Midbrain (tissue), 1 donor: ENCODE results near the gene SCGB3A1.

Source experiments
- DNase-seq: peaks from one replicate; lab custom pipeline; 2025; lab: John Stamatoyannopoulos, UW

SCGB3A1 gene

DNA sequence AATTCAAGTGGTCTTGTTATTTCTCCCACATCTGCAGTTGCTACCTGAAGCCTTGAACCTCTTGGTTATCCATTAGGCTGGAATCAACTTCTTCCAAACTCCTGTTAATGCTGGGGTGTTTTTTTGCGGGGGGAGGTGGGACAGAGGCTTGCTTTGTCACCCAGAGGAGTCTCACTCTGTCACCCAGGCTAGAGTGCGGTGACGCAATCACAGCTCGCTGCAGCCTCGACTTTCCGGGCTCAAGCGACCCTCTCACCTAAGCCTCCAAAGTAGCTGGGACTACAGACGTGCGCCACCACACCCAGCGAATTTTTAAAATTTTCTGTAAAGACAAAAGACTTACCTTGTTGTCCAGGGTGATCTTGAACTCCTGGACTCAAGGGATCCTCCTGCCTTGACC is 4.4 kb downstream of the SCGB3A1 start:
- DNase-seq: no peak

DNA sequence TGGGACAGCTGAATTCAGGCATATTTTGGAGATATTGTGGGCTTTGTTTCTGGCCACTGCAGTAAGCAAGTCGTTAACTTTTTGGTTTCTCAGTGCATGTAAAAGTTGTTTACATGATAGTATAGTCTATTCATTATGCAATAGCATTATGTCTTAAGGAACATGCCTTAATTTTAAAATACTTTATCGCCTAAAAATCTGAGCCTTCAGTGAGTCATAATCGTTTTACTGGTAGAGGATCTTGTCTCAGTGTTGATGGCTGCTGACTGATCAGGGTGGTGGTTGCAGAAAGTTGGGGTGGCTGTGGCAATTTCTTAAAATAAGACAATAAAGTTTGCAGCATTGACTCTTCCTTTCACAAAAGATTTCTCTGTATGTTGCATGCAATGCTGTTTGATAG is 5.1 kb downstream of the SCGB3A1 start:
- DNase-seq: no peak

DNA sequence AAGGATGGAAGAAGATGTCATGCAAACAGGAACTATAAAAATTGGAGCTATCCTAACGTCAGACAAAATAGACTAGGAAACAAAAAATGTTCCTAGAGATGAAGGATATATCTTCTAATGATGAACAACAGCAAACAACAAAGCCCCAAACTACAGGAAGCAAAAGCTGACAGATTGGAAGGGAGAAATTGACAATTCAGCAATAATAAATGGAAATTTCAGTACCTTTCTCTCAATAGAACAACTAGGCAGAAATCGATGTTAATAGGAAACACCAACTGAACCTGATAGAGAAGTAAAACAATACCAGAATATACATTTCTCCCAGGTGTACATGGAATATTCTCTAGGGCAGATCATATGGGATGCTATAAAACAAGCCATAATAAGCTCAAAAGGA is 7.6 kb downstream of the SCGB3A1 start:
- DNase-seq: no peak

DNA sequence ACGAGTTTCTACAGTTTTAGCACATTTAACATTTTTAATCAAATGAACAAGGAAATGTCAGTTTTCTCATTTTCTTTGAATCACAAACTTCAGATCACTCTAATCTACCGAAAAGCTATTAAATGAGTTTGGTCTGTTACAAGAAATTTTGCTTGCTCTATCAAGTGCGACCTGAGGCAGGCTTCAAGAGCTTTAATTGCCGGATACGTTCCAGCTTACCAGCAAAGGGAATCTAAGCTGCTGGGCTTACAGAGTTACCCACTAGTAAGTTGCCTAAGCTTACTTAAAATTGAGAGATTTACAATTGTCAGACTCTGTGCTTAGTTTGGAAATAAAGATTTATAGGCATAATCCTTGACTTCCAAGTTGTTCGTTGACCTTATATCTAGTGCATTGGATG is 10.6 kb downstream of the SCGB3A1 start:
- no peak for DNase-seq

DNA sequence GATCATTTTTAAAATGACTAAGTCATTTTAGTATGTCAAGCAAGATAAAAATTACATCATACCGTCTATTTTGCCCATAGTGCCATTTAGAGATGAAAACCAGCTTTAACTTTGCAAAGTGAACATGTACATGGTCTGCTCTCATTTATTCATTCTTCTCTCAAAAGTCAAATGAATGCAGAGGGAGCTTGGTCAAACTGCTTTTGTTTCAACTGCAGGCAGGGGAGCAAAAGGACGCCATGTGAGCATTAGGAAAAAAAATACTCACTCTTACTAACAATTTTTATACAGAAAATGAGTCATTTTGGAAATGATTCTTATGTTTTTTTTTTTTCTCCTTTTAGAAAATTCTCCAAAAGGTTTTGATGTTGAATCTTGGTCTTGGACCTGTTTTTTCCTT is 15.7 kb downstream of the SCGB3A1 start:
- no peak for DNase-seq

DNA sequence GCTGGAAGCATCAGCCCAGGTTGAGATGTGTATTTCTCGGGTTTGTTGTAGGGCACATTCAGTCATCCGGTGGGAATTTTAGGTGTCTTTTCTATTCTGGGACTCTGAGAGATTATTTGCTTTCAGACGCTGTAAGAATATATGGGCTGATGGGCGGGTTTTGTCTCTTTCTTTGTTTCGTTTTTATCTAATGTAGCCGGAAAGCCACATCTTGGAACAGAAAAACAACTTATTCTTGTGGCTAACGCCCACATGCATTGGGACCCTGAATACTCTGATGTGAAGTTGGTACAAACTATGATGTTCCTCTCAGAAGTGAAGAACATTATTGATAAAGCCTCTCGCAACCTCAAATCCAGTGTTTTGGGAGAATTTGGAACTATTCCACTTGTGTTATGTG is 22.4 kb downstream of the SCGB3A1 start:
- no peak for DNase-seq

DNA sequence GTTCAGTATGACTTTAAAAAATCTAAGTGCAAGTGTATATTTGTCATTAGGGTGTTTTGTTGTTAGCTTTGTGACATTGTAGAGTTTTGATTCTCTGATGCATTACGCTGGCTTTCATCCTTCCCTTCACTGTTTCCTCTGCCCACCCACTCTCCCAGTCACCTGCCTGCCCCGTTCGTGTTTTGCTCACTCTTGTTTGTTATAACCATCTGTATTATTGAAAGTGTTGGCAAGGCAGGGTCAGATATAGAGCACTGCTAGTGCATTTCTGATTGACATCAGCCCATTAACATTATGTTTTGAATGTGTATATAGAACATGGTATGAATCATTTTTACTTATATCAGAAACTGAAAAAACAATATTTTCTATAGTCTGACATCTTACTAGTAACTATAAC is 27.3 kb downstream of the SCGB3A1 start:
- no peak for DNase-seq

DNA sequence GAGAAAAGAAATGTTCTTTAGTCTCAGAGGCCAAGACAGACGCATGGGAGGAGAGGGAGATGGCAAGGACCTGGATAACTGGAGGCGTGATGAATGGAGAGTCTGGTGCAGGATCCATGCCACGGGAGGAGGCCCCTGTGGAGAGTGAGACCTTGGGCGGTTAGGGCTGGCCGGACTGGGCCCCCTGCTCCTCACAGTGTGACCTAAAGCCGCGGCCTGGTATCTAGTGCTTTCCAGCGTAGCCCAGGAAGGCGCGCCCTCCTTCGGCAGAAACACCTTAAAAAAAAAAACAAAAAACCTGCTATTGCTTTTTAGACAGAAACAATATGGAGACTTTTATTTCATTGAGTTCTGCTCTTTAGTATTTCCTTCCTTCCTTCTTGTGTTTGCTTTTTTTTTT is 33.1 kb downstream of the SCGB3A1 start:
- DNase-seq: no peak

DNA sequence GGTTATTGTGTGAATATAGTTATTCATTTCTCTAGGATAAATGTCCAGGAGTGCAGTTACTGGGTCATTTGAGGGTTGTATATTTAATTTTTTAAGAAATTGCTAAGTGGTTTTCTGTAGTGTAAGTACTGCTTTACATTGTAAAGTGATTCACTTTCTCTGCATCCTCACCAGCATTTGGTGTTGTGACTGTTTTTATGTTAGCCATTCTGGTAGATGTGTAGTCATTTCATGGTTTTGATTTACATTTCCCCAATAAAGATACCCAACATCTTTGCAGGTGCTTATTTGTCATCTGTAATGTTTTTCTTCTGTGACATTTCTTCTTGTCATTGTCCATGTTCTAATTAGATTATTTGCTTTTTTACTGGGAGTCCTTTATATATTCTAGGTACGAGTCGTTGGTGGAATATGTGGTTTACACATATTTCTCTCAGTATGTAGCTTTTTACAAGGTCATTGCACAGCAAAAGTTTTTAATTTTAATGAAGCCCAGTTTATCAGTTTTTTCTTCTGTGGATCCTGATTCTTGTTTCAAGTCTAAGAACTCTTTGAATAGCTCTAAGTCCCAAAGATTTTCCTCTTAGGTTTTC is 34.0 kb downstream of the SCGB3A1 start:
- DNase-seq: no peak

DNA sequence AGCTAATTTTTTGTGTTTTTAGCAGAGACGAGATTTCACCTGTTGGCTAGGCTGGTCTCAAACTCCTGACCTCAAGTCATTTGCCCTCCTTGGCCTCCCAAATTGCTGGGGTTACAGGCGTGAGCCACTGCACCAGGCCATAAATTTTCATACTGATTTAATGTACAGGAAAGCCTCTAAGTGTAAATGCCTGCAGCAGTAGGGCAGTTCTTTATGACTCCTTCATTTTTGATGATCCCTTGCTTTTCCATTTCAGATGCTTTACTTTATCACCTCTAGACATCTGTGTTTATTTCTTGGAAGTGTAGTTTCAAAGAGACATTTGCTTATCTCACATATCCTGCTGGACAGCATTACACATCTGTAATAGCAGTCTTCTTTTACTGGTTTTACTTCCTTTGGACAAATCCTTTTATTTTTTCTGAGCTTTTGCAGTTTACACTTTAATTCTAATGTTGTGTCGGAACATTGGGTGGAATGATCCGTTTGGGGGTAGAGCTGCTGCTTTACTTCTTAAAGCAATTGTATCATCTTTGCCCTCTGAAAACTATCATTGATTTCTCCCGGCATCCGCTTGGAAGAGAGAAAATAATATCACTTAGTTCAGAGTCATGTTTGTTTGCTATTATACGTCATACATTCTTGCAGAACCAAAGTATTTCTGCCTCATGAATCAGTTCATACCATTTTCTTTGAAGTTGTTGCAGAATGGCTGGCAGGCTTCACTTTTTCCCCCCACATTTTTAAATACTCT is 36.0 kb downstream of the SCGB3A1 start:
- no peak for DNase-seq

DNA sequence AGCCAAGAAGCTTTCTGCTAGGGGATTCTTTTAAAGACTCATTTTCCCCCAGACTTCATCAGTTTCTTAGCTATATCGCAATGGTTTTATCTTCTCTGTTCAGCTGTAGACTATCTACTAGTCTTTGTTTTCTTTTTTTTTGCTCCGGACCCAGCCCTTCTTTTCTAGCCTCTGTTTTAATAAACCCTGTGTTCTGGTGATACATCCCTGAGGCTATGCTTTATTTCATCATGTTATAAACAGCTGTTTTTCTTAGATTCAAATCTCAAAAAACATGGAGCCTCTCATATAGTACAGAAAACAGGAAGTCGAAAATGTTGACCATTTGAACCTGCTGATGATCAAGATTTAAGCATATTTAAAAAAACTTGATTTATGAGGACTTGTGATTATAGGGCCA is 37.8 kb downstream of the SCGB3A1 start:
- DNase-seq: no peak

DNA sequence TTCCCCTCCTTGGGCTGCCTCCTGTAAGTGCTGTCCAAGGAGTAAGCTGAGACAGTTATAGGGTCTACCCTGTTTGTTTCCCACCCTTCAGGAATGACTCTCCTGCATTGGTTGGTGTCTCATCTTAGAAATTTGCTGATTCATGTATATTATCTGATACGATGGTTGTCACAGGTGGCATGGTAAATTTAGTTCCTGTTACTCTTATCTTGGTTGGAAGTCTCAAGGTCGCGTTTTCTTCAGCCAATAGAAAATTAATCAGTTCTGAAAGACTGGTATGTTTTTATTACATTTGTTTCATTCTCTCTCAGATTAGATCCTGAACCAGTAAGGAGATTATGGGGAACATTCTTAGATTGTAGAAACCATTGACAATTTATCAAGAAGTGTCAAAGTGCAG is 42.7 kb downstream of the SCGB3A1 start:
- DNase-seq: no peak

DNA sequence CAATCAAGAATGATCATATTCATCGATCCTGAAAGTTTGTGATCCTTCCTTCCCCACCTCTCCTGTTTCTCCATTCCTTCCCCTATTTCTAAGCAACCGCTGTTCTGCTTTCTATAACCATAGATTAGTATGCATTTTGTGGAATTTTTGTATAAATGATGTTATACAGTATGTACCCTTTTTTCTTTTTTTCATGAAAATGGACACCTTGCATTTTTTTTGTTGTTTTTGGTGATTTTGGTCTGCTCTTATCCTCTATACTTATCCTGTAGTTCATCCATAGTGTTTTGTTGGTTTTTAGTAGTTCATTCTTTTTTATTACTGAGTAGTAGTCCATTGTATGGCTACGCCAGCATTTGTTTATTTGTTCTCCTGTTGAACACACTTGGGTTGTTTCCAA is 46.1 kb downstream of the SCGB3A1 start:
- DNase-seq: no peak

DNA sequence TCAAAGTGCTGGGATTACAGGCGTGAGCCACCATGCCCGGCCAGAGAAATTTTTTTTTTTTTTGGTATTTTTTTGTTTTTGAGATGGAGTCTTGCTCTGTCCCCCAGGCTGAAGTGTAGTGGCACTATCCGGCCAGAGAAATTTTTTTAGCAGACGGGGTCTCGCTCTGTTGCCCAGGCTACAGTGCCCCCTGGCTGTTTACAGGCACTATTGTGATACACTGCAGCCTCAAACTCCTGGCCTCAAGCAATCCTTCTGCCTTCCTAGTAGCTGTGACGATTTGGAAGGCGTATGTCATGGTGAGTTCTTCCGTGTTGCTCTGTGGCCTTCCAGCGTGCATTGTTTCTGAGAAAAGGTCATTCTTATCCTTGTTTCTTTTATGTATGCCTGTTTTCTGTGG is 49.6 kb downstream of the SCGB3A1 start:
- DNase-seq: no peak
